ENCODE data around the gene PRM1. TPM values are rescaled to one million over a fixed set of nuclear protein-coding genes. Genes with fewer than 3 reads are reported as not detected.

Gene PRM1
- total and polyA plus RNA-seq, 2 of the 13 experiments (the other 11 are each of a cell fraction or from before 2014, with no cell fraction given) = not detected

GRCh38 chr16:11296706-11297491, 15.8 kb upstream of the PRM1 start (continued):
- TF ChIP-seq PHF8 (CRISPR knock-in tag; IDR thresholded peaks at IDR 0.05) (peak; percentile 43; the same call in 1 of the 2 replicates), ZFP90 (CRISPR knock-in tag; IDR thresholded peaks at IDR 0.05; ENCODE audit: borderline replicate concordance) (peak; percentile 45; the same call in 1 of the 2 replicates), ZSCAN20 (CRISPR knock-in tag; IDR thresholded peaks at IDR 0.05; ENCODE audit: borderline replicate concordance) (0 out of 2 replicates have a peak, but pooled peaks have one; percentile 24), ZNF207 (IDR thresholded peaks at IDR 0.05; ENCODE audit: borderline replicate concordance) (no peak), ZNF124 (CRISPR knock-in tag; IDR thresholded peaks at IDR 0.05) (peak; percentile 70; the same call in 1 of the 2 replicates), KAT7 (CRISPR knock-in tag; IDR thresholded peaks at IDR 0.05; ENCODE audit: borderline replicate concordance) (peak; percentile 61; the same call in 1 of the 2 replicates), ZNF280B (CRISPR knock-in tag; IDR thresholded peaks at IDR 0.05; ENCODE audit: borderline replicate concordance) (no peak), RORA (CRISPR knock-in tag; IDR thresholded peaks at IDR 0.05) (no peak), ZNF607 (CRISPR knock-in tag; IDR thresholded peaks at IDR 0.05; ENCODE audit: borderline replicate concordance) (no peak), ZFP37 (CRISPR knock-in tag; IDR thresholded peaks at IDR 0.05; ENCODE audit: borderline replicate concordance) (no peak), AGO2 (optimal IDR thresholded peaks at IDR 0.05; ENCODE audit: low read depth, low read length) (no peak), ZNF569 (CRISPR knock-in tag; IDR thresholded peaks at IDR 0.05; ENCODE audit: borderline replicate concordance) (0 out of 2 replicates have a peak, but pooled peaks have one; percentile 71), ZFP1 (CRISPR knock-in tag; IDR thresholded peaks at IDR 0.05) (no peak), KAT8 (CRISPR knock-in tag; IDR thresholded peaks at IDR 0.05) (peak; percentile 69; the same call in 1 of the 2 replicates)
- TF ChIP-seq, protein P1, sequence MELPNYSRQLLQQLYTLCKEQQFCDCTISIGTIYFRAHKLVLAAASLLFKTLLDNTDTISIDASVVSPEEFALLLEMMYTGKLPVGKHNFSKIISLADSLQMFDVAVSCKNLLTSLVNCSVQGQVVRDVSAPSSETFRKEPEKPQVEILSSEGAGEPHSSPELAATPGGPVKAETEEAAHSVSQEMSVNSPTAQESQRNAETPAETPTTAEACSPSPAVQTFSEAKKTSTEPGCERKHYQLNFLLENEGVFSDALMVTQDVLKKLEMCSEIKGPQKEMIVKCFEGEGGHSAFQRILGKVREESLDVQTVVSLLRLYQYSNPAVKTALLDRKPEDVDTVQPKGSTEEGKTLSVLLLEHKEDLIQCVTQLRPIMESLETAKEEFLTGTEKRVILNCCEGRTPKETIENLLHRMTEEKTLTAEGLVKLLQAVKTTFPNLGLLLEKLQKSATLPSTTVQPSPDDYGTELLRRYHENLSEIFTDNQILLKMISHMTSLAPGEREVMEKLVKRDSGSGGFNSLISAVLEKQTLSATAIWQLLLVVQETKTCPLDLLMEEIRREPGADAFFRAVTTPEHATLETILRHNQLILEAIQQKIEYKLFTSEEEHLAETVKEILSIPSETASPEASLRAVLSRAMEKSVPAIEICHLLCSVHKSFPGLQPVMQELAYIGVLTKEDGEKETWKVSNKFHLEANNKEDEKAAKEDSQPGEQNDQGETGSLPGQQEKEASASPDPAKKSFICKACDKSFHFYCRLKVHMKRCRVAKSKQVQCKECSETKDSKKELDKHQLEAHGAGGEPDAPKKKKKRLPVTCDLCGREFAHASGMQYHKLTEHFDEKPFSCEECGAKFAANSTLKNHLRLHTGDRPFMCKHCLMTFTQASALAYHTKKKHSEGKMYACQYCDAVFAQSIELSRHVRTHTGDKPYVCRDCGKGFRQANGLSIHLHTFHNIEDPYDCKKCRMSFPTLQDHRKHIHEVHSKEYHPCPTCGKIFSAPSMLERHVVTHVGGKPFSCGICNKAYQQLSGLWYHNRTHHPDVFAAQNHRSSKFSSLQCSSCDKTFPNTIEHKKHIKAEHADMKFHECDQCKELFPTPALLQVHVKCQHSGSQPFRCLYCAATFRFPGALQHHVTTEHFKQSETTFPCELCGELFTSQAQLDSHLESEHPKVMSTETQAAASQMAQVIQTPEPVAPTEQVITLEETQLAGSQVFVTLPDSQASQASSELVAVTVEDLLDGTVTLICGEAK (IDR thresholded peaks at IDR 0.05) = no peak
- TF ChIP-seq, protein P1 (CRISPR knock-in tag; IDR thresholded peaks at IDR 0.05) = 0 out of 2 replicates have a peak, but pooled peaks have one; percentile 48
